ENCODE data around the gene IRX2.

The IRX2 gene

GRCh38 chr5:2755681-2756171, 4.2 kb upstream of the IRX2 start:
- DNase-seq (ENCODE audit: low read depth): no peak

GRCh38 chr5:2755076-2755680, 3.7 kb upstream of the IRX2 start:
- no peak for DNase-seq (ENCODE audit: low read depth)

GRCh38 chr5:2754581-2755075, 3.2 kb upstream of the IRX2 start:
- DNase-seq (ENCODE audit: low read depth): no peak

GRCh38 chr5:2753452-2754420, 2.3 kb upstream of the IRX2 start:
- DNase-seq (ENCODE audit: low read depth): no peak

- no peak for DNase-seq (ENCODE audit: low read depth)
Observed at GRCh38 chr5:2752821-2753439, 1.5 kb upstream of the IRX2 start.

- DNase-seq (ENCODE audit: low read depth): no peak
Observed at GRCh38 chr5:2752059-2752820, 763 bp upstream of the IRX2 start.

GRCh38 chr5:2750758-2751464, 566 bp downstream of the IRX2 start:
- no peak for DNase-seq (ENCODE audit: low read depth)

GRCh38 chr5:2750026-2750757, 1.3 kb downstream of the IRX2 start:
- DNase-seq (ENCODE audit: low read depth): no peak

GRCh38 chr5:2749514-2750025, 1.9 kb downstream of the IRX2 start:
- DNase-seq (ENCODE audit: low read depth): no peak

- no peak for DNase-seq (ENCODE audit: low read depth)
Observed at GRCh38 chr5:2748861-2749513, 2.5 kb downstream of the IRX2 start.

- no peak for DNase-seq (ENCODE audit: low read depth)
Observed at GRCh38 chr5:2748179-2748860, 3.2 kb downstream of the IRX2 start.

GRCh38 chr5:2747363-2748162, 3.9 kb downstream of the IRX2 start:
- DNase-seq (ENCODE audit: low read depth): no peak

GRCh38 chr5:2746561-2747032, 4.9 kb downstream of the IRX2 start:
- no peak for DNase-seq (ENCODE audit: low read depth)

GRCh38 chr5:2744485-2744884, 7.0 kb downstream of the IRX2 start:
- DNase-seq (ENCODE audit: low read depth): no peak

GRCh38 chr5:2742921-2743679, 8.4 kb downstream of the IRX2 start:
- no peak for DNase-seq (ENCODE audit: low read depth)

- no peak for DNase-seq (ENCODE audit: low read depth)
Observed at GRCh38 chr5:2741956-2742355, 9.5 kb downstream of the IRX2 start.

GRCh38 chr5:2740876-2741555, 10.5 kb downstream of the IRX2 start:
- no peak for DNase-seq (ENCODE audit: low read depth)
